Keratinocyte (primary cell): ENCODE measurements around the gene CTH. TPM values are rescaled to one million over a fixed set of nuclear protein-coding genes. Genes with fewer than 3 reads are reported as not detected.
"Not testable (repeated sequence)": the region's sequence is repeated elsewhere in the genome, so short reads cannot be mapped to it uniquely, and the experiment has no call there.

Source experiments
- DNase-seq: peaks from one replicate; pipeline ENCODE4 v3.0.0-alpha.2; 2011; ENCODE audit warnings: low read depth, missing footprints, low spot score
- FAIRE-seq: peaks from 2 replicates; lab custom pipeline; 2011; peaks lifted over from hg19 to GRCh38; lab: Jason Lieb, UNC
- H2AFZ ChIP-seq: 2 replicates; pipeline ENCODE4 v1.6.0; 2012; ENCODE audit warnings: low read length, control low read depth, inconsistent platforms; ENCODE audit not compliant: control insufficient read depth
- H3K27ac ChIP-seq: 2 replicates; pipeline ENCODE4 v1.5.1; 2011; ENCODE audit warnings: low read length; ENCODE audit not compliant: control insufficient read depth, insufficient read depth
- H3K27me3 ChIP-seq: 3 replicates; pipeline ENCODE4 v1.6.0; 2011; ENCODE audit warnings: low read length; ENCODE audit not compliant: control insufficient read depth, insufficient read depth; ENCODE audit errors: extremely low read depth
- H3K36me3 ChIP-seq, 2 experiments: 2 replicates in 1 of 2; 3 replicates in 1 of 2; pipeline ENCODE4 v1.5.1; 2011; ENCODE audit warnings: low read length in 2 of 2, mild to moderate bottlenecking in 1 of 2; ENCODE audit not compliant: control insufficient read depth in 2 of 2, insufficient read depth in 2 of 2; ENCODE audit errors: extremely low read depth in 1 of 2
- H3K4me1 ChIP-seq: 3 replicates; pipeline ENCODE4 v1.5.1; 2011; ENCODE audit warnings: low read length; ENCODE audit not compliant: control insufficient read depth, insufficient read depth; ENCODE audit errors: extremely low read depth
- H3K4me2 ChIP-seq: 3 replicates; pipeline ENCODE4 v1.6.0; 2011; ENCODE audit warnings: low read depth, low read length; ENCODE audit not compliant: control insufficient read depth, insufficient read depth; ENCODE audit errors: extremely low read depth
- H3K4me3 ChIP-seq, 3 experiments: fragments of 200-600 bp in 1 of 3; sonication (generic) in 1 of 3; 2 replicates in 2 of 3; 3 replicates in 1 of 3; pipeline ENCODE4 v1.5.1; 2011 to 2016; ENCODE audit warnings: low read length in 3 of 3, mild to moderate bottlenecking in 3 of 3, control low read depth in 2 of 3, inconsistent platforms in 1 of 3, low read depth in 1 of 3, mixed read lengths in 1 of 3, mixed run types in 1 of 3, moderate library complexity in 1 of 3; ENCODE audit not compliant: control insufficient read depth in 2 of 3, insufficient read depth in 2 of 3; ENCODE audit errors: extremely low read depth in 1 of 3
- H3K79me2 ChIP-seq: 2 replicates; pipeline ENCODE4 v1.6.0; 2012; ENCODE audit warnings: low read length; ENCODE audit not compliant: control insufficient read depth, insufficient read depth
- H3K9ac ChIP-seq: 3 replicates; pipeline ENCODE4 v1.6.0; 2011; ENCODE audit warnings: low read length; ENCODE audit not compliant: control insufficient read depth, insufficient read depth; ENCODE audit errors: extremely low read depth
- H3K9me1 ChIP-seq: 3 replicates; pipeline ENCODE4 v1.6.0; 2011; ENCODE audit warnings: low read length; ENCODE audit not compliant: control insufficient read depth, insufficient read depth; ENCODE audit errors: extremely low read depth
- H3K9me3 ChIP-seq: 2 replicates; pipeline ENCODE4 v1.5.1; 2012; ENCODE audit warnings: low read depth, low read length; ENCODE audit not compliant: control insufficient read depth
- H4K20me1 ChIP-seq: 3 replicates; pipeline ENCODE4 v1.6.0; 2011; ENCODE audit warnings: low read length; ENCODE audit not compliant: control insufficient read depth, insufficient read depth; ENCODE audit errors: extremely low read depth
- CTCF ChIP-seq, 3 experiments: IDR thresholded peaks in 1 of 3; conservative IDR thresholded peaks in 1 of 3; optimal IDR thresholded peaks in 1 of 3; 2 replicates in 2 of 3; 3 replicates in 1 of 3; pipeline versions ENCODE3 to v1.5.1; 2011; ENCODE audit warnings: low read length in 3 of 3, mild to moderate bottlenecking in 3 of 3, moderate library complexity in 2 of 3, control low read depth in 1 of 3, inconsistent platforms in 1 of 3; ENCODE audit not compliant: insufficient read depth in 2 of 3; ENCODE audit errors: extremely low read depth in 1 of 3
- EZH2 ChIP-seq: IDR thresholded peaks from one replicate; pipeline ENCODE4 v1.6.1; 2012; ENCODE audit warnings: inconsistent platforms, mild to moderate bottlenecking, low read length, moderate library complexity
- dilution Hi-C: fragments of 300-500 bp; cut with MboI; formaldehyde crosslinking; loops from one replicate; pipeline ENCODE4 v1.7.0; 2020; ENCODE audit warnings: low sequenced_read_pairs; ENCODE audit not compliant: extremely low pct_ligation_motif_present
- polyA plus RNA-seq, 5 experiments: library from polyadenylated mRNA; depleted of rRNA in 3 of 5; stranded (reverse) in 3 of 5; stranded (forward) in 1 of 5; unstranded in 1 of 5; fragments of >200 nt; gene quantifications; 1 replicate in 1 of 5; 2 replicates in 3 of 5; 3 replicates in 1 of 5; pipeline versions ENCODE4 v1.2.1 to v1.2.3, GENCODE V29; 2011 to 2012; ENCODE audit warnings: missing spikeins in 2 of 5, low read depth in 1 of 5, low replicate concordance in 1 of 5

CTH gene
- polyA plus RNA-seq, 1 donor (not counting 4 experiments of a cell fraction or from before 2014, with no cell fraction given) = 5.0 TPM

- FAIRE-seq (no peak), DNase-seq (no peak)
- Histone ChIP-seq H3K4me1 (no peaks in the 10 kb centered on the region), H3K4me3 (no peak overlapping the region), H3K79me2 (no peaks in the 10 kb centered on the region), H3K27me3 (no peaks in the 10 kb centered on the region), H3K9me1 (no peaks in the 10 kb centered on the region), H3K9me3 (no peaks in the 10 kb centered on the region), H2AFZ (no peak overlapping the region), H3K4me2 (no peak overlapping the region), H3K9ac (no peak overlapping the region), H3K27ac (no peak overlapping the region), H4K20me1 (no peaks in the 10 kb centered on the region), H3K36me3 (no peaks in the 10 kb centered on the region)
- TF ChIP-seq CTCF (optimal IDR thresholded peaks at IDR 0.05 in 1 of 3, IDR thresholded peaks at IDR 0.05 in 1 of 3, conservative IDR thresholded peaks at IDR 0.05 in 1 of 3; ENCODE audit: extremely low read depth in 1 of 3, insufficient read depth in 2 of 3, low read length in 3 of 3) = no peak
- TF ChIP-seq EZH2 = no peak
- dilution Hi-C loops = no loop called here
These were observed 64.0 kb downstream of the CTH start for GRCh38 chr1:70475023-70475422.

- Histone ChIP-seq H4K20me1 (no peaks in the 10 kb centered on the region), H3K4me1 (no peaks in the 10 kb centered on the region), H3K36me3 (no peaks in the 10 kb centered on the region), H3K9me1 (no peaks in the 10 kb centered on the region), H3K27me3 (no peaks in the 10 kb centered on the region), H3K4me3 (no peak overlapping the region), H3K9me3 (no peaks in the 10 kb centered on the region), H3K4me2 (no peak overlapping the region), H2AFZ (no peak overlapping the region), H3K79me2 (no peaks in the 10 kb centered on the region), H3K27ac (no peak overlapping the region), H3K9ac (no peak overlapping the region)
- TF ChIP-seq EZH2 (no peak), CTCF (optimal IDR thresholded peaks at IDR 0.05 in 1 of 3, IDR thresholded peaks at IDR 0.05 in 1 of 3, conservative IDR thresholded peaks at IDR 0.05 in 1 of 3; ENCODE audit: extremely low read depth in 1 of 3, insufficient read depth in 2 of 3, low read length in 3 of 3) (no peak)
- dilution Hi-C loops = no loop called here
- DNase-seq = no peak
- no peak for FAIRE-seq
These were observed 66.0 kb downstream of the CTH start for GRCh38 chr1:70477090-70477489.

- H3K79me2 ChIP-seq, H3K4me3 ChIP-seq, H3K4me2 ChIP-seq, H3K9me1 ChIP-seq, H3K27me3 ChIP-seq, H3K9me3 ChIP-seq, H2AFZ ChIP-seq, DNase-seq, H3K36me3 ChIP-seq, H3K27ac ChIP-seq, H3K9ac ChIP-seq, FAIRE-seq, dilution Hi-C loops, H3K4me1 ChIP-seq, H4K20me1 ChIP-seq: not testable (repeated sequence)
These were observed 66.8 kb downstream of the CTH start for GRCh38 chr1:70477905-70478304.
